Superior temporal gyrus (tissue), 1 donor: ENCODE data around the gene SNX27.
"Not testable (repeated sequence)": the region's sequence is repeated elsewhere in the genome, so short reads cannot be mapped to it uniquely, and the experiment has no call there.

ENCODE experiments used
- DNase-seq: peaks from one replicate; pipeline ENCODE4 v3.0.0-alpha.2; 2016; ENCODE audit errors: extremely low spot score

The SNX27 gene

GRCh38 chr1:151611832-151612500 lies at the start of gene SNX27:
TSS of gene SNX27 (plus strand) at chr1:151612050. CDS start at chr1:151612202, 152 bp downstream.
- peak; percentile 96 for DNase-seq

DNA sequence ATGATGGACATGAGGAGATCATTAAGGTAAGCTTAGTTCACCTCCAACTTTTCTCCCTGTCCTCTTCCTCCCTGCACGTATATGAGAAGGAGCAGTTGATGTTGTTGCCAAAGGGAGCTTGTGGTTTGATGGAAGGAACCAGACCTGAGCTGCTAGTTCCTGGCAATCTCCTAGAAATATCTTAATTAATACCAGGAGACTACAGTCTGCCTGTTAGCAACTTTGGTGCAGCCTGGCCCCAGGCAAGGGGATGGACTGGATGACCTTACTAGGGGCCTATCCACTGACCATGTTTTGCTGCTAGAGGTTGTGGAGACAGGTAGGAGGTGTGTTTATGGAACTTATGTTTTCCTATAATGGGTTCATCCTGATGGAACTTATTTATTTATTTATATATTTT lies 49.2 kb upstream of the SNX27 start:
- no peak for DNase-seq

DNA sequence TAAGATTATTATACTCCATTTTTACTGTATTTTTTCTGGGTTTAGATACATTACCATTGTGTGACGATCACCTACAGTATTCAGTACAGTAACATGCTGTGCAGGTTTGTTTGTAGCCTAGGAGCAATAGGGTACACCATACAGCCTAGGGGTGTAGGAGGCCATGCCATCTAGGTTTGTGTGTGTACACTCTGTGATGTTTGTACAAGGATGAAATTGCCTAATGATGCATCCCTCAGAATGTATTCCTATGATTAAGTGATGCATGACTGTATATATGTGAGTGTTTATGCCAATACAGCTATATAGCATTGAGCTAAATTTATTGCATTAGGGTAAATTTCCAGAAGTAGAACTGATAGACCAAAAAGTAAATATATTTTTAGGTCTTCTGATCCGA lies 48.5 kb upstream of the SNX27 start:
- no peak for DNase-seq

DNA sequence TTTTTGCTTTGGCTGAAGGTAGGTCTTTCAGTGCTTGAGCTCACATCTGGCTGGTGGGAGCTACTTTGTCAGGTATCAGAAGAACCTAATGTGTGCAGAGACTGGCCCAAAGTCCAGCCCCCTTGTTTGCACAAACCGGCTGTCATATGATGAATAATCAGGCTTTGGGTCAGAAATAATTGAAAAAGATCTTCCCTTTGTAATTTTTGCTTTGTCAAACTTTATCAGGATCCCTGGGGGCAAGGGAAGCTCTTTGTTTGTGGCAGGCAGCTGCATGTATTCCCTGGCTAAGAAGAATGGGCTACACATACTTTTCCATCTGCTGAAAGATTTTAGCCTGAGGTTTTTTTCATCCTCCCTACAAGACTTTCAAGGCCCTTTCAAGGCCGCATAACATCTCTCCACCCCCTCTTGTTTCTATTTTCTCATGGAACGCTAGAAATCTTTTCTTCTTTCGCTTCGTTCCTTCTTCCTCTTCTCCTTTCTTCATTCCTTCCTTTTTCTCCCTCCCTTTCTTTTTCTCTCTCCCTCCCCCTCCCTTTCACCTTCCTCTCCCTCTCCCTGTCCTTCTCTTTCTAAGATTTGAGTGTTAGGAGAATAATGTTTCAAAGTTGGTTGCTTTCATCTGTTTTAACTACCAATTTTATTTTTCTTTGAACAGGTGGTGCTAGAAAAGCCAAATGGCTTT lies 46.2 kb upstream of the SNX27 start:
- no peak for DNase-seq

DNA sequence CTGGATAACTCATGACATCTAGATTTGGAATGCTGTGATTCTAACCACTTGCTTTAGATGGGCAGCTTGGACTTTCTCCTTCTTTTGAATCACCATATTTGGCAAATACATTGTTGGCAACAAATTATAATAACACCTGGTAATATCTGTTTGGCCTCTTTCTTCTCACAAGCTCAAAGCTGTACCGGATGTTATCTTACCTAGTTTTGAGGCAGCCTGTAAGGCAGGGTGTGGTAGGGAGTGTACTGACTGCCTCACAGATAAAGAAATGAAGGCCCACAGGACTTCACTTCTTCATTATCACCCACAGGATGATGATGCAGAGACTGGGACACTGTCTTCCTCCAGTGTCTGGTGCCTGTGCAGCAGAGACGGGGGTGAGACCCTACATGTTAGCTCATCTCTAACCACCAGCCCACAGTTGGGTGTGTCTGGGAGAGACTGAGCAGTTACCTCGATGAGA lies 43.2 kb upstream of the SNX27 start:
- no peak for DNase-seq

GRCh38 chr1:151570819-151571218 lies 41.0 kb upstream of the SNX27 start:
- DNase-seq = no peak

- DNase-seq = no peak
Measured at GRCh38 chr1:151574575-151575529, 37.0 kb upstream of the SNX27 start.

DNA sequence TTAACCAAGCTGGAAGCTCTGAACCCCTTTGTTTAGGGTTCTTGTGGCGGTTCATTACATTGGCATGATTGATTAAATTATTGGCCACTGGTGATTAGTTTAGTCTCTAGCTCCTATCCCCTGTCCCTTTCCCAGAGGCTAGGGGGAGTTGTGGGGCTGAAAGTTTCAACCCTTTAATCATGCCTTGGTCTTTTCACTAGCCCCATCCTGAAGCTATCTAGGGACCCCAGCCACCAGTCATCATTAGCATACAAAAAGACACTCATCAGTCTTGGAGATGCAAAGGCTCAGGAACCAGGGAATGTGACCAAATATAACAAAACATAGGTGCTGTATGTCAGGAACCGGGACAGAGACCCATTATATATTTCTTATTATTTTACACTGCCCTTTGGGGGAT lies 34.7 kb upstream of the SNX27 start:
- DNase-seq = no peak

GRCh38 chr1:151578941-151579340 lies 32.9 kb upstream of the SNX27 start:
- no peak for DNase-seq

DNA sequence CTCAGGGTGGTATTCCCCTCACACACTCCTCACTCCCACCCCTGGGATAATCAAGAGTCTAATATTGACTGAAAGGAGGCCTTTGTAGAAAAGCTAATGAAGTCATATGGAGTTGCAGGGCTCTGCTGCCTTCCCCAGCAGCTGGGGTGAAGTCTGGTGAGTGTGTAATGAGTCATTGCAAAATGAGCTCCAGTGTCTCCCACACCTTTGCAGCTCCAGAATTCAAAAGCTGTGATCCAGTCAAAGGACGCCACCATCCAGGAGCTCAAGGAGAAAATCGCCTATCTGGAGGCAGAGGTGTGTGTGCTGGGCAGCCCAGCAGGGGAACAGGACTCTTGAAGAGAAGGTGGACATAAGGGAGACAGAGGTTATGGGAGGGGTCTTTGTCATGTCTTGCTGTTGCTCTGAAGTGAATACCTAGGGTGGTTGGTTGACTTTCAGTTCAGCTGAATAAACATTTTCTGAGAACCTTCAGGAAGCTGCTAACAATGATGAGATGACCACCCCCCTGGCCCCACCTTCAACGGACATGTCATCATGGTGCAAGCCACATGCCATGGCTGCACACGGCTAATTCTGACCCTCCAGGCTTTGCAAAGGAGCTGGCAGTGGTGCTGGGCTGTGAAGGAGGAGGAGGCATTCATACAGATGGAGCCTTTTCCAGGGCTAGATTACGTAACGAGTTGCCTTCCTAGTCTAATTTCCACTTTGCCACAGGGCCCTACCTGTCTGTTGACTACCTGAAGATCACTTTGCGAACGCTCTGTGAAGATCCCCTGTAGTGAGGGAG lies 32.2 kb upstream of the SNX27 start:
- DNase-seq = no peak

GRCh38 chr1:151581451-151581850 lies 30.4 kb upstream of the SNX27 start:
- no peak for DNase-seq

GRCh38 chr1:151581921-151582320 lies 29.9 kb upstream of the SNX27 start:
- DNase-seq = no peak

DNA sequence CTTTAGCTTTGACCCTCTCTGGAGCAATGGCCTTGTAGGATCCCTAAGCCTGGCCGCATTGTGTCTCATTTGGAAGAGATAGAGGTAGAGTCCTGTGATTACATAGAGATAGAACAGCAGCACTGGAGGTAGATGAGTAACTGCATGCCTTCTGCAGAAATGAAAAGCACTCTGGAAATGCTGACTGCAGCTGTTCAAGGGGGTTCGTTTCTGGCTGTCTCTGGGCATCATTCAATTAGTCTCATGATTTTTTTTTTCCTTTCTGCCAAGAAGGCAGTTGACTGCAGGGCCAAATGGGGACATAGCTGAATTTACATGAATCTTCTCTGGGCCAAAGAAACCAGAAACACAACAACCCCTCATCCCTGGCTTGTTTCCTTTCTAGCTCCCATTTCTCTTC lies 28.1 kb upstream of the SNX27 start:
- no peak for DNase-seq

DNA sequence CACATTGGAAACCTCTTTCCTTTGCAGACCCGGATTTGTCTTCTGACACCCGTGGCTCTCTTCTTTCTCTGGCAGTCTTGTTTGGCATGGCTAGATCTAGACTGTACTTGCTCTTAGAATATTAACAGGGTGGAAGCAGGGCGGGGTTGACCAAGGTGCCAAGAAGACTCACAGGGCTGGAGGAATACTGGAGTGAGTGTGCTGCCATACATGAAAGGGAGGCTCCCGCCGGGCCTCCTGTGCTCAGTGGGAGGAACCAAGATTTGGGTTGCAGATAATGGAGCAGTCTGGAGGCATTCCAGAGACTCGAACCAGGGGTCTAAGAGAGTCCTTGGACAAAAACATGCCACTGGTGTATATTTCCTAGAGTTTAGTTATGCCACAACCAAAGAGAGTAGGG lies 27.6 kb upstream of the SNX27 start:
- DNase-seq = no peak

- no peak for DNase-seq
Measured at GRCh38 chr1:151584780-151585179, 27.1 kb upstream of the SNX27 start.

DNA sequence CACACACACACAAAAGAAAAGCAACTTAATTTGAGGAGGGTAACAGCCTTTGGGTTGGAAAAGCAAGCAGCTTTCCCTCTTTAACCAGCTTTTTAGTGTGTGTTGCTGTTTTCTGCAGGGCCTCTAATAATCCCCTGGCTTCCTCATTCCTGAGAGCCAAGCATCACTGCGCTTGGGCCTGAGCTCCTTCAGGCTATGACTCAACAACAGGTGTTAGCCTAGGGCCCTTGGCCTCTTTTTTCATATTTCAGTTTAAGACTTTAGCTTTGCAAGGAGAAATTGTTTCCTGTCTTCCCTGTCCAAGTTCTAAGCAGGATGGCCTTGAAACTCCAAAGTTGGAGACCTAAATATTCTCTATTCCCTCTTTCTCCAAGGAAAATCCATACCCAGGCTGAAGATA lies 26.2 kb upstream of the SNX27 start:
- no peak for DNase-seq

GRCh38 chr1:151590961-151591360 lies 20.9 kb upstream of the SNX27 start:
- DNase-seq = no peak

DNA sequence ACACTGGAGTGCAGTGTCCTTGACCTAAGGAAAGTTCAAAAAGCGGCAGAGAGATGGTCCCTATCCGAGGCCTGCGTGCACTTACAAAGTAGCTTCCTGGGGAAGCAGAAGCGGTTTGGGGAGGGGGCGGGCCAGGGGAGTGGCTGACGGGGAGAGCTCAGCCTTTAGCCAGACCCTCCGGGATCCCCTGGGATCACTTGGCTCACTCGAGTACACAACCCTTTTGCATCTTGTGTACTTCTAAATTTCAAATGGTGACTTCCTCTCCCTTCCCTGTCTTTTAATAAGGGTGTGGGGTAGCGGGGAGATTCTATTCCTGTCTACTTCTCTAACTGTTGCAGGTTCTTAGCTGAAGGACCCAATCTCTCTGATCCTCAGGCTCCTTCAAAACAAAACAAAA lies 18.1 kb upstream of the SNX27 start:
- no peak for DNase-seq

DNA sequence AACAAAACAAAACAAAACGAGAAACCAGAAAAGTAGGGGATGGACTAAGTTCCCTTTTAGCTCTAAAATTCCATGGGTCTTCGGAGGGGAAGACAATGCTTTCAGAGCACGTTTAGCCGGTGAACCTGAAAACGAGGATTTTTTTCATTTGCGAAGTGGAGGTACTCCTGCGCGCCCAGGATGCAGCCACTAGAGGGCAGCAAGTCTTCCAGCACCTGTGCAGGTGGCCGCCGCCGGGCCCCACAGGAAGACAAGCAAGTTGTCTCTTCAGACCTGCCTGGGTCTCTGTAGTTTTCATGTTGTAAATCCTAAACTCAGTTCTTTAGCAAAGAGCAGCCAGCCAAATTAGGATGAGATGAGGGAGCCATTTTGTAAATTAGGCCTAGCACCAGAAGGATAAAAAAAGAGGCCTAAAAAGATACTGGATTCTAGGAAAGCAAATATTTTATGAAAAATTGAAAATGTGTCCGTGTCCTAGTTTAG lies 17.7 kb upstream of the SNX27 start:
- peak; percentile 70 for DNase-seq

DNA sequence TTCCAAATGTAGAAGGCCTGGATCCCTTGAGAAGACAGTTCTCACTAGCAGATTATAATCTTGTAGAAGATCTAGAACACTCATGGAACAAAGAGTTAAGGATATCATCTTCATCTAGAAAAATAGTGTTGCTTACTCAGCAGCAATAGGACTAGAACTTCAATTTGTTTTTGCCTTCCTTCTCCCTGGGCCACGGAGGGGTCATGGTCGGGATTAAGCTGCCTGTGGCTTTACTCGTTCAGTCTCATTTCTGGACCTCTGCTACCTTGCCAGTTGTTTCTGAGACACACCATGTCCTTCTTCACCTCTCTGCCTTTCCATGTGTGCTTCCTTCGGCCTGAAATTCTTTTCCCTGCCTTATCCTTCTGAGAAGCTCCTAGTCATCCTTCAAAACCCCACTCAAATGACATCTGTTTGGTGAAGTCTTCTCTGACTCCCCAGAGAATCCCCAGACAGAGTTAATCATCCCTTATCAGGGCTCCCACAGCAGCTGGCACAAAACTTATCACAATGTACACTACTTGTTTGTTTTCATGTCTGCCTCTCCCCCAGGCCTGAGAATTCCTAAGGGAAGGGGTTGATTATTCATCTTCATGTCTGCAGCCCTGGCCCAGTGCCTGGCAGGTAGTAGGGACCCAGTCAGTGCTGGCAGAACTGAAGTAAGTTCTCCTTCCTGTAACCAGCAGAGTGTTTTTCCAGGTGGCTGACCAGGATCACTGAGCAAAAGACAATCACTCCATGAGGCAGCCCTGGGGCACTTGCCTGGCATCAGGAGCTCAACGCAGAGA lies 15.5 kb upstream of the SNX27 start:
- no peak for DNase-seq

GRCh38 chr1:151602550-151602949 lies 9.3 kb upstream of the SNX27 start:
- DNase-seq = not testable (repeated sequence)
